MM.1S (cell line): ENCODE measurements around the gene IFITM1.

ENCODE experiments used
- DNase-seq: peaks from one replicate; pipeline ENCODE4 v3.0.0-alpha.2; 2015
- H2AFZ ChIP-seq: fragments of 300-600 bp; sonication (generic); 2 replicates; pipeline ENCODE4 v1.6.0; 2016; ENCODE audit warnings: antibody characterized with exemption, low read length
- H3F3A ChIP-seq: fragments of 300-600 bp; sonication (generic); 2 replicates; pipeline ENCODE4 v1.6.1; 2016; ENCODE audit warnings: mild to moderate bottlenecking, antibody characterized with exemption, low read length, moderate library complexity, mixed read lengths; ENCODE audit not compliant: insufficient read depth
- H3K27ac ChIP-seq: fragments of 300-600 bp; sonication (generic); 2 replicates; pipeline ENCODE4 v1.5.1; 2016; ENCODE audit warnings: mild to moderate bottlenecking, low read length
- H3K27me3 ChIP-seq: fragments of 300-600 bp; sonication (generic); replicated peaks from 2 replicates; pipeline ENCODE4 v1.6.0; 2016; ENCODE audit warnings: low read length; ENCODE audit not compliant: insufficient read depth
- H3K36me3 ChIP-seq: fragments of 300-600 bp; sonication (generic); replicated peaks from 2 replicates; pipeline ENCODE4 v1.6.1; 2016; ENCODE audit warnings: mild to moderate bottlenecking, low read length, mixed read lengths; ENCODE audit not compliant: insufficient read depth
- H3K4me1 ChIP-seq: fragments of 300-600 bp; sonication (generic); 2 replicates; pipeline ENCODE4 v1.6.1; 2016; ENCODE audit warnings: low read length, mixed read lengths
- H3K4me2 ChIP-seq: fragments of 300-600 bp; sonication (generic); 2 replicates; pipeline ENCODE4 v1.6.0; 2016; ENCODE audit warnings: low read depth, low read length
- H3K4me3 ChIP-seq: fragments of 300-600 bp; sonication (generic); 2 replicates; pipeline ENCODE4 v1.5.1; 2016; ENCODE audit warnings: low read length, mixed read lengths
- H3K79me2 ChIP-seq: fragments of 300-600 bp; sonication (generic); 2 replicates; pipeline ENCODE4 v1.6.1; 2016; ENCODE audit warnings: mixed run types, low read length, mixed read lengths
- H3K9ac ChIP-seq: fragments of 300-600 bp; sonication (generic); 2 replicates; pipeline ENCODE4 v1.6.1; 2016; ENCODE audit warnings: low read length, mixed read lengths
- H3K9me2 ChIP-seq: fragments of 300-600 bp; sonication (generic); replicated peaks from 2 replicates; pipeline ENCODE4 v1.6.1; 2016; ENCODE audit warnings: mild to moderate bottlenecking, low read length, mixed read lengths; ENCODE audit not compliant: insufficient read depth
- H3K9me3 ChIP-seq: fragments of 300-600 bp; sonication (generic); replicated peaks from 2 replicates; pipeline ENCODE4 v1.6.1; 2016; ENCODE audit warnings: mild to moderate bottlenecking, low read length, mixed read lengths; ENCODE audit not compliant: insufficient read depth
- H4K20me1 ChIP-seq: fragments of 300-600 bp; sonication (generic); 2 replicates; pipeline ENCODE4 v1.6.1; 2016; ENCODE audit warnings: mild to moderate bottlenecking, low read length, moderate library complexity, mixed read lengths; ENCODE audit not compliant: insufficient read depth
- CTCF ChIP-seq: fragments of 300-600 bp; sonication (generic); IDR thresholded peaks from 2 replicates; pipeline ENCODE4 v1.5.1; 2016; ENCODE audit warnings: antibody characterized with exemption, low read length, mixed read lengths
- EZH2 ChIP-seq: fragments of 300-600 bp; sonication (generic); optimal IDR thresholded peaks from 2 replicates; pipeline ENCODE3; 2017; ENCODE audit warnings: low read depth, mild to moderate bottlenecking, antibody characterized with exemption, low read length, mixed read lengths
- EZH2phosphoT487 ChIP-seq: fragments of 300-600 bp; sonication (generic); IDR thresholded peaks from 2 replicates; pipeline ENCODE4 v1.6.1; 2018; ENCODE audit warnings: antibody characterized with exemption, low read length

IFITM1 gene

GRCh38 chr11:269146-269890 lies 44.5 kb upstream of the IFITM1 start:
- Histone ChIP-seq H4K20me1 (no peaks in the 10 kb centered on the region), H3K79me2 (peaks cover 6% of the 10 kb centered on the region; the same call in 1 of the 2 replicates), H2AFZ (no peak overlapping the region), H3K9me2 (no peaks in the 10 kb centered on the region), H3K4me3 (peak overlapping the region; percentile 61), H3F3A (peaks cover 33% of the 10 kb centered on the region), H3K9ac (peak overlapping the region; percentile 88), H3K36me3 (no peaks in the 10 kb centered on the region), H3K27ac (peak overlapping the region; percentile 97), H3K9me3 (no peaks in the 10 kb centered on the region), H3K27me3 (no peaks in the 10 kb centered on the region), H3K4me2 (peak overlapping the region; percentile 88), H3K4me1 (peaks cover 12% of the 10 kb centered on the region)
- DNase-seq = peak; percentile 90
- TF ChIP-seq CTCF = peak; percentile 30
- TF ChIP-seq EZH2phosphoT487 = no peak
- TF ChIP-seq EZH2 = no peak

GRCh38 chr11:270451-271318 lies 43.2 kb upstream of the IFITM1 start:
- peaks cover 12% of the 10 kb centered on the region for H3K4me1 ChIP-seq
- no peak overlapping the region for H2AFZ ChIP-seq
- H3K27ac ChIP-seq = peak overlapping the region; percentile 97; the same call in 1 of the 2 replicates
- H3K9me3 ChIP-seq = no peaks in the 10 kb centered on the region
- H3K36me3 ChIP-seq = no peaks in the 10 kb centered on the region
- H3K4me3 ChIP-seq = no peak overlapping the region
- H3K27me3 ChIP-seq = no peaks in the 10 kb centered on the region
- TF ChIP-seq EZH2phosphoT487 (no peak), EZH2 (no peak), CTCF (no peak)
- peak overlapping the region; percentile 88; the same call in 1 of the 2 replicates for H3K4me2 ChIP-seq
- peaks cover 6% of the 10 kb centered on the region; the same call in 1 of the 2 replicates for H3K79me2 ChIP-seq
- no peak for DNase-seq
- H3K9me2 ChIP-seq = no peaks in the 10 kb centered on the region
- peaks cover 33% of the 10 kb centered on the region for H3F3A ChIP-seq
- no peak overlapping the region for H3K9ac ChIP-seq
- no peaks in the 10 kb centered on the region for H4K20me1 ChIP-seq

GRCh38 chr11:271319-271715 lies 42.5 kb upstream of the IFITM1 start:
- no peak overlapping the region for H3K27ac ChIP-seq
- H3K27me3 ChIP-seq = no peaks in the 10 kb centered on the region
- no peak overlapping the region for H3K4me3 ChIP-seq
- no peaks in the 10 kb centered on the region for H3K9me2 ChIP-seq
- no peaks in the 10 kb centered on the region for H4K20me1 ChIP-seq
- no peak overlapping the region for H2AFZ ChIP-seq
- TF ChIP-seq EZH2phosphoT487 (no peak), CTCF (no peak), EZH2 (no peak)
- H3K9ac ChIP-seq = no peak overlapping the region
- no peaks in the 10 kb centered on the region for H3K36me3 ChIP-seq
- no peak for DNase-seq
- H3K9me3 ChIP-seq = no peaks in the 10 kb centered on the region
- peaks cover 12% of the 10 kb centered on the region for H3K4me1 ChIP-seq
- H3K4me2 ChIP-seq = no peak overlapping the region
- H3F3A ChIP-seq = peaks cover 33% of the 10 kb centered on the region
- peaks cover 6% of the 10 kb centered on the region; the same call in 1 of the 2 replicates for H3K79me2 ChIP-seq
